ENCODE results near the gene FGF5.

DNA sequence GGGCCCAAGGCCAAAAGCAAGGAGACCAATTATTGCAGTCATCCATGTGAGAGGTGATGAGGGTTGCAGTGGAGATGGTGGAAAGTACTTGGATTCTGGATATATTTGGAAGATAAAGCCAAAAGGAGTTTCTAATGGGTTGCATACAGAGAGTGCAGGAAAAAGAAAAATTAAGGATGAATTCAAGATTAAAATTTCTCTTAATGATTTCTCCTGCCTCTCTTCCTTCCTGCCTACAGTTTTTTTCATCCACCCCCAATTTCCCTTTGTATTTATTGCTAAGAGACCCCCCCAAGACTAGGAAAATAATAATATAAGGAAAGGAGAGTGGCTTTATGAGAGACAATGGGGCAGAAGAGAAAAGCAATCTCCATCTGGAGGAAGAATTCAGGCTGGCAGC, 8.6 kb upstream of the FGF5 start:
- TF ChIP-seq YY1 (IDR thresholded peaks at IDR 0.05; ENCODE audit: insufficient read depth, insufficient read length), result no peak
- no peak for TF ChIP-seq SUZ12 (IDR thresholded peaks at IDR 0.05; ENCODE audit: extremely low read depth, insufficient read depth, insufficient read length)
- no peak for TF ChIP-seq ZNF274 (IDR thresholded peaks at IDR 0.05; ENCODE audit: low read depth, low read length)

All from NT2/D1 (cell line).